ENCODE results near the gene LMTK3.

The LMTK3 gene

DNA sequence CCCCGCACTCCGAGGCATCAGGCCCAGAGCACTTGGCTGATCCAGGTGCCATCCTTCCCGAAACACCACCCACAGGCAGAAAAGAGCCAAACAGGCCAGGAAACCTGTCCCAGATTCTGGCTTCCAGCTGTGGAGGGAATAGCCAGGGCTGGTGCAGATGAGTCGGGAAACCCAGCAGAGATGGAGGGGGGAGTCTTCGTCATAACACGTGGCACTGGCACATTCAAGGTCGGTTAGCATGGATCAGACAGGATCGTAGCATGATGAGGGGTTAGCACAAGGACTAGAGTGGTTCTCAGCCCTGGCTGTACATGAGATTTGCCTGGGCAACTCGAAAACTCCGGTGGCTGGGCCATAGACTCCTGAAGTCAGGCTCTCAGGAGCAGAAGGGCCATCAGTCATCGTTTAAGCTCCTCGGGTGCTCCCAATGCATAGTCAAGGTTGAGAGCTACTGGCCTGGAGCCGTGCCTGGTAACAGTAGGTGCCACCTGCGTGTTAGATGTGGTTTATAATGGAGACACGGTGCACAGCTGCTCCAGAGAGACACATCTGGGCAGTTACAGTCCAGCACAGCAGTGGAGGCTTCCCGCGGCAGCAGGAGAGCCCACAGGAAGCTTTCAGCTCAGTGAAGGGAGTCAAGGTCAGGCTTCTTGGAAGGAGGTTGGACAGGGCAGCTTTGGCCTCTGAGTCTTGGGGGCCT, 36.1 kb downstream of the LMTK3 start:
- in situ Hi-C loops (cut with MboI; ENCODE audit: low sequenced_read_pairs): no loop called here

DNA sequence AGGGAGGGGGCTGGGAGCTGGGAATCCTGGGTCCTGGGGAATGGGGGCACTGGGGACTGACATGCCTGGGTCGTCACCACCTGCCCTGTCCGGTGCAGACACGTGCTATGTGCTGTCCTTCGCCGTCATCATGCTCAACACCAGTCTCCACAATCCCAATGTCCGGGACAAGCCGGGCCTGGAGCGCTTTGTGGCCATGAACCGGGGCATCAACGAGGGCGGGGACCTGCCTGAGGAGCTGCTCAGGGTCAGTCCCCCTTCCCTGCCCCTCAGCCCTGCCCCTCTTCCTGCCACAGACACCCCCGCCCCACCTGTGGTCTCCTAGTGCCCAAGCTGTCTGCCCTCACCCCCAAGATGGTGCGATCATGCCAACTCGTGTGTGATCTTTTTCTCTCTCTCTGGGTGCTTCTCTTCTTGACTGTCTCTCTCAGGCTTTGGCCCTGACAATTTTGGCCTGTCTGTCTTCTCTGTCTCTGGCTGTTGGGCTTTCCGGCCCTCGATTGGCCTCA, 37.5 kb downstream of the LMTK3 start:
- in situ Hi-C loops (cut with MboI; ENCODE audit: low sequenced_read_pairs): no loop called here

DNA sequence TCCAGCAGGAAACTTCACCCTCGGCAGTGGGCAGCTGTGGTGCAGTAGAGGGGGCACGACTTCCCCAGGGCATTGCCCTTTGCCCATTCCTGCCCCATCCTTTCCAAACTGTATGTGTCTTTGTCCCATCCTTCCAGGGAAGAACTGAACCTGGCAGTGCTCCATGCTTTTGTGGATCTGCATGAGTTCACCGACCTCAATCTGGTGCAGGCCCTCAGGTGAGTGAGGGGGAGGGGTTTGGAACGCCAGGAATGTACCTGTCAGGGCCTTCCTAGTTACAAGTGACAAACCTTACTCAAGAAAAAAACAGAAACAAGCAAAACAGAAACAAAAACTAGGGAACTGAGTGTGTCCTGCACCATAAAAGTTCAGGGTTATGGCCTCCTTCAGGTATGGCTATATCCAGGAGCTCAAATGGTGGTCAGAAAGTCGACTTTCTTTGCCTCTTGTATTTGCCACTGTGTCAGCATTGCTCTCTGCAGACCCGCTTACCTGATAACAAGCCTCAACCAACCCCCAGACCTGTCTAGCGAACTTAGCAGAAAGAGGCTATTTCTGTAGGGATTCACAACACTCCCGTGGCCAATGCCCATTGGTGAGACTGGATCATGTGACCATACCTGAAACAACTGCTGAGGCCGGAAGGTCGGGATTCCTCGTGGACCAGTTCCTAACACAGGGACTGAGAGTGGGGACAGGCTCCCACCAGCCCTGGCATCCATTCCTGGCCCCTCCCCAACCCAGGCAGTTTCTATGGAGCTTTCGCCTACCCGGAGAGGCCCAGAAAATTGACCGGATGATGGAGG, 38.3 kb downstream of the LMTK3 start:
- in situ Hi-C loops (cut with MboI; ENCODE audit: low sequenced_read_pairs): no loop called here

GRCh38 chr19:48471836-48472235, 39.8 kb downstream of the LMTK3 start:
- in situ Hi-C loops (cut with MboI; ENCODE audit: low sequenced_read_pairs): no loop called here

GRCh38 chr19:48470856-48471255, 40.8 kb downstream of the LMTK3 start:
- in situ Hi-C loops (cut with MboI; ENCODE audit: low sequenced_read_pairs): no loop called here

GRCh38 chr19:48469934-48470680, 41.5 kb downstream of the LMTK3 start:
- in situ Hi-C loops (cut with MboI; ENCODE audit: low sequenced_read_pairs): no loop called here

- in situ Hi-C loops (cut with MboI; ENCODE audit: low sequenced_read_pairs): no loop called here
These were observed 42.2 kb downstream of the LMTK3 start, which contains the start of gene CYTH2 for GRCh38 chr19:48469289-48469881. Gene CYTH2 (plus strand): TSS chr19:48469369. CDS start chr19:48469508, 139 bp downstream.

DNA sequence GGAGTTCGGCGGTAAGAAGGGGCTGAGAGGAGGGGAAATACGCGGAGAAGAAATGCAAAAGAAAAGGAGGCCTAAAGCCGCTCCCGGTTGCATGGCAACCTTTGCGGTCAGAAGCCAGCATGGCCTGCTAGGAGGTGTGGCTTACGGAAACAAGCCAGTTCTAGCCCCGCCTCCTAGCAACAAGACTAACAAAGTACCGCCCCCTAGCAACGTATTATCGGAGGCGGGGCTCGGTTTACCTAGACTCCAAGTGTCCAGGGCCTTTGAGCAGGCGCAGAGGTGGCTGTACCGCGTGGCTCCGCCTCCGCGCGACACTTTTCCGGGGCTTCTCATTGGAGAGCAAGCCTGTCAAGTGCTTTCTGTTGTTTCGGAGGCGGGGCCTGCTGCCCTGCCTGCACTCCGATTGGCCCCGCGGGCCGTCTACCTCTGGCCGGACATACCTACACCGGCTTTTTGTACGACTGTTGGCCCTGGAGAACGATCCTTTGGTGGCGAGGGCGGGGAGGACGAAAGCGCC, 42.8 kb downstream of the LMTK3 start:
- in situ Hi-C loops (cut with MboI; ENCODE audit: low sequenced_read_pairs): no loop called here

- in situ Hi-C loops (cut with MboI; ENCODE audit: low sequenced_read_pairs): no loop called here
These were observed 44.9 kb downstream of the LMTK3 start for GRCh38 chr19:48466561-48467325.

- in situ Hi-C loops (cut with MboI; ENCODE audit: low sequenced_read_pairs): no loop called here
These were observed 46.4 kb downstream of the LMTK3 start for GRCh38 chr19:48465215-48465614.

- in situ Hi-C loops (cut with MboI; ENCODE audit: low sequenced_read_pairs): no loop called here
These were observed 49.5 kb downstream of the LMTK3 start for GRCh38 chr19:48461982-48462655.

DNA sequence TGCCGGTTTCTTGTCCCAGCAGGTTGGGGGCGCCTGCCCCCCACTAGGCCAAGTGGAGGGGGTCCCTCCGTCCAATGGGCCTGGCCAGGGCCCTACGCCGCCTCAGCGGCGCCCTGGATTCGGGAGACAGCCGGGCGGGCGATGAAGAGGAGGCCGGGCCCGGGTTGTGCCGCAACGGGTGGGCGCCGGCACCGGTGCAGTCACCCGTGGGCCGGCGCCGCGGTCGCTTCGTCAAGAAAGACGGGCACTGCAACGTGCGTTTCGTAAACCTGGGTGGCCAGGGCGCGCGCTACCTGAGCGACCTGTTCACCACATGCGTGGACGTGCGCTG, 50.0 kb downstream of the LMTK3 start:
- in situ Hi-C loops (cut with MboI; ENCODE audit: low sequenced_read_pairs): no loop called here

DNA sequence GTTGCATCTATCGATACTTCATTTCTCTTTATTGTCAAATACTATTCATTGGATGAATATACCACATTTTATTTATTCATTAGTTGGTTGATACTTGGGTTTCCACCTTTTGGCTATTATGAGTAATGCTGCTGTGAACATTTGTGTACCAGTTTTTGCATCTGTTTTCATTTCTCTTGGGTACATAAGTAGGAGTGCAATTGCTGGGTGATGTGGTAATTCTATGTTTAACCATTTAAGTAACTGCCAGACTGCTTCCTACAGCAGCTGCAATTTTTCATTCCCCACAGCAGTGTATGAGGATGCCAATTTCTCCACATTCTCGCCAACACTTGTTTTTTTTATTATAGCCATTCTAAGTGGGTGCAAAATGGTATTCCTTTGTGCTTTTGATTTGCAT, 53.6 kb downstream of the LMTK3 start:
- in situ Hi-C loops (cut with MboI; ENCODE audit: low sequenced_read_pairs): no loop called here

GRCh38 chr19:48456864-48457263, 54.8 kb downstream of the LMTK3 start:
- in situ Hi-C loops (cut with MboI; ENCODE audit: low sequenced_read_pairs): no loop called here

GRCh38 chr19:48455908-48456562, 55.6 kb downstream of the LMTK3 start:
- in situ Hi-C loops (cut with MboI; ENCODE audit: low sequenced_read_pairs): no loop called here

DNA sequence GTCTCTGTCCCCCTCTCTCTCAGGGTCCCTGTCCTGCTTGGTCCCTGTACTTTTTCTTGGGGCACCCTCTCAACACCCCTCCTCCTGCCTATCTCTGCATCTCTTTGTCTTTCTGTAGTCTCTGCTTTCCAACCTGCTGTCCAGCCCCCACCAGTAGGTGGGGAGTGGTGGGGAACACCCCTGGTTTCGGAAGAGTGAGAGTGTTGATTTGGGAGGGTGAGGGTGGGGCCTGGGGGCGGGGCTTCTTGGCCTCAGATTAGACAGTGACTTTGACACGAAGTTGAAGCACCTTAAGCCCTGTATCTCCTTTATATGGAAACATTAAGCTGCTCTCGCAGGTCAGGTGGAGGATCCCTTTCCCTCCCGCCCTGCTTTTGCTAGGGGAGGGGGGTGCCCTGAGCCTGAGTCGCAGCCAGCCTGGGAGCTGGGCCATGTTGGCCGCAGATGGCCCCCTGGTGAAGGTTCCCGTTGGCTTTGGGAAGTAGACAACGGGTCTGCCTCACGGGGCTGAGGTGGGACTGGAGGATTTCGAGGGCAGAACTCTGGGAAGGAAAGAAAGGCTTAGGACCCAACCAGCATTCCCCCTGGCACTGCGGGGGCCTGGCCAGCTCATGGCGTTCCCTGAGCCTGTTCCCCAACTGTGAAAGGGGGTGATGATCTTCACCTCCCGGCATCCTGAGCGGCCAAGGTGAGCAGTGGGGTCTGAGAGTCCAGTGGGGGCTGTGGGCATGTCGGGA, 56.3 kb downstream of the LMTK3 start, which contains the start of gene KCNJ14:
TSS of gene KCNJ14 (plus strand) at position 404 of the 737 bp plus-strand sequence. CDS start 6,151 bp downstream, outside the sequence.
- in situ Hi-C loops (cut with MboI; ENCODE audit: low sequenced_read_pairs): no loop called here

- in situ Hi-C loops (cut with MboI; ENCODE audit: low sequenced_read_pairs): no loop called here
These were observed 57.4 kb downstream of the LMTK3 start for GRCh38 chr19:48454150-48454730.
